ENCODE data around the gene ZNF845.
A peak's percentile ranks its signal among the peaks of the same experiment; 100 is the strongest.
"Not testable (repeated sequence)": the region's sequence is repeated elsewhere in the genome, so short reads cannot be mapped to it uniquely, and the experiment has no call there.

Gene ZNF845

DNA sequence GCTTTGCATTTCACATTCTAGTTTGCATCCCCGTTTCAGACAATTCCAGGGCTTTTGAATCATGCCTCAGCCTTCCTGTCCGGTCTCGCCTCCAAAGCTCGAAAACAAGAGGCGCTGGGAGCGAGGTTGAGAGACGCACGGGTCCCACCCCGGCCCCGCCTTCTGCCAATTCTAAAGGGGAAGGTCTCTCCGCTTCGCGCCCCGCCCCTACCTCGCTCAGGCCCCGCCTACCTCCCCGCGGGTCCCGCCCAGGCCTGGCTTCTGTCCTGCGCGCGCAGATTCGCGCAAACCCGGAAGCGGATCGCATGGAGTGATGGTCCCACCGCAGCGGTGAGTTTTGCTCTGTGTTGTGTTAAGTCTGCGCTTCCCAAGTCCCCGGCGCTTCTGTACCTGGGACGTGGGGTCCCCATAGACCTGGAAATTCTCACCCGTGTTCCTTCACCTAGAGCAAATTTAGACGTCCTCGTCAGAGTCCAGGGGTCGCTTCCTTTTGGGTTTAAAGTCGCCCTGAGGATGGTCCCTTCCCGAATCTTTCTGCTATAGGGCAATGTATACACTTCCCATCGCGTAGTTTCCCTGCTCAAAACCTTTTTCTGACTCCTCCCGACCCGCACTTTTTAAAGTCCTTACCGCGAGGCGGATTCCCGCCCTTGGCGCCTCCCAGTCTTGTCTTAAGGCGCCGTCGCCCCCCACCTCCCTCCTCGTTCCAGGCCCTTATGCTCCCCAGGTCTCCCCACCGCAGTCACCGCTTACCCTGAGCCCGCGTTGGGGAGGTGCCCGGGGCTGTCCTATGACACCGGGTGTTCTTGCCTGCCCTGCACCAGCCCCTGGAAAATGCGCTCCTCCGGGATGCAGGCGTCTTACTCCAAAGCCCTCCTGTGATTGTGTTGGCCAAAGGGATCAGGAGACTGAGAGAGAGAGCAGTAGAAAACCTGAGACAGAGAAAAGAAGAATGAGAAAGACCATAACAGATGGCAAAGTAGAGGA lies at the start of gene ZNF845:
Gene ZNF845 (plus strand): TSS at position 287 of the 987 bp plus-strand sequence. CDS start 7,559 bp downstream, outside the sequence.
- DNase-seq (ENCODE audit: low read depth), result peak; percentile 55
- TF ChIP-seq, protein P1, sequence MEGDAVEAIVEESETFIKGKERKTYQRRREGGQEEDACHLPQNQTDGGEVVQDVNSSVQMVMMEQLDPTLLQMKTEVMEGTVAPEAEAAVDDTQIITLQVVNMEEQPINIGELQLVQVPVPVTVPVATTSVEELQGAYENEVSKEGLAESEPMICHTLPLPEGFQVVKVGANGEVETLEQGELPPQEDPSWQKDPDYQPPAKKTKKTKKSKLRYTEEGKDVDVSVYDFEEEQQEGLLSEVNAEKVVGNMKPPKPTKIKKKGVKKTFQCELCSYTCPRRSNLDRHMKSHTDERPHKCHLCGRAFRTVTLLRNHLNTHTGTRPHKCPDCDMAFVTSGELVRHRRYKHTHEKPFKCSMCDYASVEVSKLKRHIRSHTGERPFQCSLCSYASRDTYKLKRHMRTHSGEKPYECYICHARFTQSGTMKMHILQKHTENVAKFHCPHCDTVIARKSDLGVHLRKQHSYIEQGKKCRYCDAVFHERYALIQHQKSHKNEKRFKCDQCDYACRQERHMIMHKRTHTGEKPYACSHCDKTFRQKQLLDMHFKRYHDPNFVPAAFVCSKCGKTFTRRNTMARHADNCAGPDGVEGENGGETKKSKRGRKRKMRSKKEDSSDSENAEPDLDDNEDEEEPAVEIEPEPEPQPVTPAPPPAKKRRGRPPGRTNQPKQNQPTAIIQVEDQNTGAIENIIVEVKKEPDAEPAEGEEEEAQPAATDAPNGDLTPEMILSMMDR (IDR thresholded peaks at IDR 0.05; ENCODE audit: control insufficient read depth, insufficient read depth, low read depth, low read length, missing control alignments), result no peak

DNA sequence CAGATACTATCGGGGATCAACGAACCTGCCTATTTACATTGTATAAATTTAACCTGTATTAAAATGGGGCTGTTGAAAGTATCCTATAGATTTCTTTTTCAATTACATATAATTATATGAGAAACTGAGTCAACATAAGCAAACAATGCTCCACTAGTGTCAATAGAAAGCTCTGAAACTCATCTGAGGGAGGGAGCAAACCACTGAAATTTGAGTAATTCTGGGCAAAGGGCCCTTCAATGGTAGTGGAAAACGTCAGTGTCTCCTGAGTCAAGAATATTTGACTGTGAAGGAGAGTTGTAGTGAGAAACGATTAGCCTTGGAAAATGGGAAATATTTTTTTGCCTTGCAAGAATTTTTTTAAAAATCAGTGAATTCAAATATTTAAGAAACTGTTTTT lies 48.5 kb upstream of the ZNF845 start:
- TF ChIP-seq, protein P1 (IDR thresholded peaks at IDR 0.05; ENCODE audit: control insufficient read depth, insufficient read depth, low read depth, low read length, missing control alignments), result no peak

More for the DNA sequence above, at the start of gene ZNF845:
- H3K4me3 ChIP-seq (ENCODE audit: control insufficient read depth, low read depth, low read length), result peak within 1 kb of the TSS; percentile 80

GRCh38 chr19:53290758-53291549 lies 42.6 kb upstream of the ZNF845 start:
- no peak overlapping the region for H3K4me3 ChIP-seq (ENCODE audit: control insufficient read depth, low read depth, low read length)
- TF ChIP-seq, protein P1 (IDR thresholded peaks at IDR 0.05; ENCODE audit: control insufficient read depth, insufficient read depth, low read depth, low read length, missing control alignments), result no peak
- DNase-seq (ENCODE audit: low read depth), result no peak

More for the DNA sequence above, 48.5 kb upstream of the ZNF845 start:
- no peak overlapping the region for H3K4me3 ChIP-seq (ENCODE audit: control insufficient read depth, low read depth, low read length)
- no peak for DNase-seq (ENCODE audit: low read depth)

DNA sequence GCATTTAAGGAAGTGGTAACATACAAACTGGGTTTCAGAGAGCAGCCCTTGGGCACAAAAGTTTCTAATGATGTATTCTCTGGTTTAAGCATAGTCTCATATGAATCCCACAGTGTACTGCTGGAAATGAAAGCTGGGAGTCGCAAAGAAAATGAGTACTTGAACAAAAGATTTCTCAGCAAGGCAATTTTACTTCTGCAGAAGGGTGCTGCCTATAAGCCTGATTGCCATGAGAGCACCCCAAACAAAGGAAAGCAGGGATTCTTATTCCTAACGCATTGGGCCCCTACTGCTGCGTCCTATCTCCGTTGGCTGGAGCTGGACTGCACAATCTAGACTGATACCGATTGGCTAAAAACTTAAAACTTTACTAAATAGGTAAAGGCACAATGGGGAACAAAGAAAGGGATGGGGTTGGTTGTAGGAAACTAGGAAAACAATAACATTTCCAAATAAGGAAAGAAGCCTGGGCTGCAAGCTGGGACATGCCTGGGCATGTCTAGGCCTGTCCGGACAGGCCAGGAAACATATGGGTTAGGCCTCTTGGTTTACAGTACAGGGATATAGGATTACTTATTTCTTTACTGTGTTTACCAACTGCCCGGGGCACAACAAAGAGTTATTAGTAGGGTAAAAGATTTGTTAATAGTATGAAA lies 38.6 kb upstream of the ZNF845 start:
- DNase-seq (ENCODE audit: low read depth), result no peak
- TF ChIP-seq, protein P1 (IDR thresholded peaks at IDR 0.05; ENCODE audit: control insufficient read depth, insufficient read depth, low read depth, low read length, missing control alignments), result no peak
- no peak overlapping the region for H3K4me3 ChIP-seq (ENCODE audit: control insufficient read depth, low read depth, low read length)

GRCh38 chr19:53301341-53301740 lies 32.2 kb upstream of the ZNF845 start:
- not testable (repeated sequence) for H3K4me3 ChIP-seq (ENCODE audit: control insufficient read depth, low read depth, low read length); DNase-seq (ENCODE audit: low read depth)

DNA sequence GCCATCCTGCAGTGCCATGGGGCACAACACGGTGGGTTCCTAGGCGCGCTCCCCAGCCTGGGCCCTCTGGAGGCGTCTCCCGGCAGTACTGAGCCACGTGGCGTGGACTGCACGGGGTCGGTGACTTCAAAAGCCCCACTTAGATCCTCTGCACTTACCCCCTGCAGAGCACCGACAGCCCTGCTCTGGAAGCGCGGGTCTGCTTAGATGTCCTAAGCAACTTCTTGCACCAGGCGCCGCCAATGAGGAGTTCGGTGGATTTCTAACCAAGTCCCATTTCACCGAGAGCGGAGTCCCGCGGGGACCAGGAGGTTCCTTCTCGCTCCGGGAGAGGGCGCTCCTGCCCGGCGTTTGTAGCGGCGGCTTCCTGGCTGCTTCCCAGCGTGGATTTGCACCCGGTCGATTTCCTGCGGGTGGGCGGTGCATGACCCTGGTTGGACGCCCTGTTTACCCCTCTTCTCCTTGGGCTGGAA lies 25.2 kb upstream of the ZNF845 start:
- no peak for DNase-seq (ENCODE audit: low read depth)
- TF ChIP-seq, protein P1 (IDR thresholded peaks at IDR 0.05; ENCODE audit: control insufficient read depth, insufficient read depth, low read depth, low read length, missing control alignments), result peak; percentile 50
- H3K4me3 ChIP-seq (ENCODE audit: control insufficient read depth, low read depth, low read length), result no peak overlapping the region; the same call in 1 of the 2 replicates

All from AG09309 (cell line).